ENCODE data around the gene ELMO1. TPM values are rescaled to one million over a fixed set of nuclear protein-coding genes. Genes with fewer than 3 reads are reported as not detected.

The ELMO1 gene
- total and polyA plus RNA-seq, 10 of the 15 experiments (the other 5 are each of a cell fraction or from before 2014, with no cell fraction given): 22.6 to 85.9 (median 56.6) TPM

GRCh38 chr7:37281368-37282092, 167.1 kb downstream of the ELMO1 start:
- ATAC-seq (no peak), FAIRE-seq (no peak), DNase-seq (ENCODE audit: low read depth, low spot score) (no peak)
- ChIA-PET CTCF (interaction anchor here (1.0 to 8.0 kb wide), 3 partner anchors 9 to 74 kb away, joined by 3 to 298 read pairs (median 3); no protein-coding TSS in a partner anchor), SMC1A (ENCODE audit: uncharacterized antibody, unreplicated experiment) (interaction anchor here (0.6 to 10.7 kb wide), 4 partner anchors 11 to 73 kb away, joined by 3 to 106 read pairs (median 4); no protein-coding TSS in a partner anchor), POLR2A (no interaction called here), RAD21 (ENCODE audit: unreplicated experiment) (interaction anchor here (0.6 kb wide), 1 partner anchor 72 kb away, joined by 3 read pairs; no protein-coding TSS in a partner anchor)
- Histone ChIP-seq H3K4me3 (no peak overlapping the region), H3K36me3 (ENCODE audit: control insufficient read depth in 2 of 2, insufficient read depth in 2 of 2, low read length in 1 of 2) (no peaks in the 10 kb centered on the region), H3K9ac (ENCODE audit: control insufficient read depth, insufficient read depth, low read length) (no peak overlapping the region), H3K79me2 (ENCODE audit: control insufficient read depth, insufficient read depth, low read length) (peaks cover 5% of the 10 kb centered on the region), H3K27ac (ENCODE audit: control insufficient read depth, insufficient read depth) (no peak overlapping the region), H3K4me1 (ENCODE audit: control insufficient read depth, insufficient read depth, low read length) (peaks cover 10% of the 10 kb centered on the region), H3K9me3 (replicated peaks; ENCODE audit: control insufficient read depth, insufficient read depth, low read length) (no peaks in the 10 kb centered on the region), H3K4me2 (ENCODE audit: control insufficient read depth, insufficient read depth) (no peak overlapping the region), H2AFZ (ENCODE audit: control insufficient read depth, low read depth, low read length) (no peak overlapping the region), H4K20me1 (ENCODE audit: control insufficient read depth, insufficient read depth) (0 out of 2 replicates have a peak, but pooled peaks cover 3% of the 10 kb centered on the region), H3K27me3 (replicated peaks in 1 of 2; ENCODE audit: control insufficient read depth in 2 of 2, insufficient read depth in 2 of 2, low read length in 1 of 2) (no peaks in the 10 kb centered on the region)
- intact Hi-C loops (cut with micrococcal nuclease; ENCODE audit: unreplicated experiment) (no loop called here), in situ Hi-C loops (cut with MboI) (no loop called here)
- BruUV-seq (replicated peaks): no TSS peak
- 68% methylated on average over 5 of the region's 5 CpGs for WGBS (ENCODE audit: insufficient coverage, insufficient replicate concordance, low lambda C conversion rate, missing lambda C conversion rate)
- TF ChIP-seq EZH2 (IDR thresholded peaks at IDR 0.05; ENCODE audit: borderline replicate concordance, control insufficient read depth, low read depth, low read length): no peak
- no peak for TF ChIP-seq POU2F2 (IDR thresholded peaks at IDR 0.05; ENCODE audit: borderline replicate concordance, low read depth, low read length)
- no peak for TF ChIP-seq SIX5 (IDR thresholded peaks at IDR 0.05; ENCODE audit: low read depth, low read length, severe bottlenecking)
- TF ChIP-seq PBX3 (IDR thresholded peaks at IDR 0.05; ENCODE audit: insufficient replicate concordance, low read depth, low read length): no peak
- TF ChIP-seq E2F4 (IDR thresholded peaks at IDR 0.05; ENCODE audit: low read depth, low read length): no peak
- TF ChIP-seq SRF (IDR thresholded peaks at IDR 0.05; ENCODE audit: low read depth in 2 of 2, low read length in 2 of 2): no peak
- TF ChIP-seq FOXK2 (IDR thresholded peaks at IDR 0.05): no peak
- TF ChIP-seq POLR2A (IDR thresholded peaks at IDR 0.05; ENCODE audit: low read depth, low read length): no peak

Measured in GM12878 (cell line).